GM12878 (cell line): ENCODE results near the gene SLAMF1. TPM values are rescaled to one million over a fixed set of nuclear protein-coding genes. Genes with fewer than 3 reads are reported as not detected.

ENCODE experiments used
- BACH1 ChIP-seq: fragments of 450-650 bp; IDR thresholded peaks from 2 replicates; pipeline ENCODE4 v1.6.1; 2017; ENCODE audit warnings: mild to moderate bottlenecking, borderline replicate concordance
- ESRRA ChIP-seq: IDR thresholded peaks from 2 replicates; pipeline ENCODE4 v1.6.1; 2012; ENCODE audit warnings: mild to moderate bottlenecking, low read length, improper control_type of control experiment
- HDAC2 ChIP-seq: fragments of 200-600 bp; sonication (generic); IDR thresholded peaks from 2 replicates; pipeline ENCODE4 v1.6.1; 2017
- IKZF1 ChIP-seq: fragments of 450-650 bp; conservative IDR thresholded peaks from 2 replicates; pipeline ENCODE4 v1.6.1; 2017; ENCODE audit warnings: antibody characterized with exemption, mild to moderate bottlenecking
- IKZF2 ChIP-seq, 2 experiments: fragments of 450-650 bp; IDR thresholded peaks; 2 replicates each; pipeline ENCODE4 v1.6.1; 2017; ENCODE audit warnings: mild to moderate bottlenecking in 2 of 2, moderate library complexity in 2 of 2
- KAT2A ChIP-seq: conservative IDR thresholded peaks from 2 replicates; pipeline ENCODE4 v1.6.1; 2011; ENCODE audit warnings: low read depth, low read length; ENCODE audit not compliant: control insufficient read depth
- KDM1A ChIP-seq: fragments of 200-600 bp; sonication (generic); IDR thresholded peaks from 2 replicates; pipeline ENCODE4 v1.6.1; 2016; ENCODE audit warnings: borderline replicate concordance
- MAX ChIP-seq: IDR thresholded peaks from 2 replicates; pipeline ENCODE4 v1.6.1; 2012; ENCODE audit warnings: low read depth, low read length, improper control_type of control experiment
- MYB ChIP-seq: fragments of 150-350 bp; IDR thresholded peaks from 2 replicates; pipeline ENCODE4 v1.6.1; 2014; ENCODE audit warnings: mild to moderate bottlenecking, low read depth, low read length, borderline replicate concordance
- NFIC ChIP-seq: IDR thresholded peaks from 2 replicates; pipeline ENCODE4 v1.6.1; 2012; ENCODE audit warnings: low read depth, mild to moderate bottlenecking, inconsistent platforms, low read length, moderate library complexity
- NFYB ChIP-seq: IDR thresholded peaks from 2 replicates; pipeline ENCODE4 v1.6.1; 2011; ENCODE audit warnings: low read depth, mild to moderate bottlenecking, low read length, improper control_type of control experiment, moderate library complexity; ENCODE audit not compliant: insufficient read depth
- RBBP5 ChIP-seq: fragments of 200-600 bp; sonication (generic); conservative IDR thresholded peaks from 2 replicates; pipeline ENCODE4 v1.6.1; 2016
- SMAD1 ChIP-seq: fragments of 450-650 bp; IDR thresholded peaks from 2 replicates; pipeline ENCODE4 v1.6.1; 2018; ENCODE audit warnings: mild to moderate bottlenecking, low read depth; ENCODE audit not compliant: partially characterized antibody
- SMC3 ChIP-seq: IDR thresholded peaks from 2 replicates; pipeline ENCODE4 v1.6.1; 2011; ENCODE audit warnings: low read length, improper control_type of control experiment, borderline replicate concordance
- SUPT20H ChIP-seq: IDR thresholded peaks from 2 replicates; pipeline ENCODE4 v1.6.1; 2011; ENCODE audit warnings: low read depth, mild to moderate bottlenecking, low read length, moderate library complexity, borderline replicate concordance; ENCODE audit not compliant: control insufficient read depth
- USF2 ChIP-seq: IDR thresholded peaks from 2 replicates; pipeline ENCODE4 v1.6.1; 2011; ENCODE audit warnings: low read depth, low read length, improper control_type of control experiment, borderline replicate concordance
- ZBTB33 ChIP-seq: fragments of 450-650 bp; IDR thresholded peaks from 2 replicates; pipeline ENCODE4 v1.6.1; 2017; ENCODE audit warnings: mild to moderate bottlenecking
- ZNF622 ChIP-seq: fragments of 450-650 bp; IDR thresholded peaks from 2 replicates; pipeline ENCODE4 v1.6.1; 2017; ENCODE audit warnings: mild to moderate bottlenecking, inconsistent platforms
- polyA plus RNA-seq, 11 experiments: library from polyadenylated mRNA; depleted of rRNA in 4 of 11; unstranded in 6 of 11; stranded (reverse) in 5 of 11; fragments of >200 nt; fragmentation: Nextera tagmentation in 4 of 11; fragmentation: Illumina TruSeq in 1 of 11; extraction: Ambion mirVana in 4 of 11; extraction: Trizol in 1 of 11; gene quantifications; 1 replicate in 1 of 11; 2 replicates in 10 of 11; pipeline versions ENCODE4 v1.2.1 to v1.2.3, GENCODE V29; 2011 to 2016; ENCODE audit warnings: inconsistent platforms in 2 of 11, missing spikeins in 2 of 11, low read depth in 1 of 11
- total RNA-seq, 4 experiments: library from RNA; depleted of rRNA in 3 of 4; stranded (reverse); fragments of >200 nt in 3 of 4; fragmentation: Illumina TruSeq in 1 of 4; extraction: Trizol in 1 of 4; gene quantifications; 2 replicates each; pipeline versions ENCODE4 v1.2.1 to v1.2.3, GENCODE V29; 2013 to 2021
- TF ChIP-seq, protein P1 (sequence below): IDR thresholded peaks from 2 replicates; pipeline ENCODE4 v1.6.1; 2012; ENCODE audit warnings: low read depth, low read length, improper control_type of control experiment
- TF ChIP-seq, protein P2 (sequence below): fragments of 450-650 bp; conservative IDR thresholded peaks from 2 replicates; pipeline ENCODE4 v1.6.1; 2017; ENCODE audit warnings: mild to moderate bottlenecking, moderate library complexity
- TF ChIP-seq, protein P3 (sequence below): fragments of 450-650 bp; IDR thresholded peaks from 2 replicates; pipeline ENCODE4 v1.6.1; 2017; ENCODE audit warnings: antibody characterized with exemption, mild to moderate bottlenecking, moderate library complexity

The SLAMF1 gene
- total and polyA plus RNA-seq, 10 of the 15 experiments (the other 5 are each of a cell fraction or from before 2014, with no cell fraction given) = 87.3 to 260 (median 131) TPM

- TF ChIP-seq ZBTB33 = no peak
- TF ChIP-seq IKZF1 = peak; percentile 38; the same call in 1 of the 2 replicates
- TF ChIP-seq, protein P1, sequence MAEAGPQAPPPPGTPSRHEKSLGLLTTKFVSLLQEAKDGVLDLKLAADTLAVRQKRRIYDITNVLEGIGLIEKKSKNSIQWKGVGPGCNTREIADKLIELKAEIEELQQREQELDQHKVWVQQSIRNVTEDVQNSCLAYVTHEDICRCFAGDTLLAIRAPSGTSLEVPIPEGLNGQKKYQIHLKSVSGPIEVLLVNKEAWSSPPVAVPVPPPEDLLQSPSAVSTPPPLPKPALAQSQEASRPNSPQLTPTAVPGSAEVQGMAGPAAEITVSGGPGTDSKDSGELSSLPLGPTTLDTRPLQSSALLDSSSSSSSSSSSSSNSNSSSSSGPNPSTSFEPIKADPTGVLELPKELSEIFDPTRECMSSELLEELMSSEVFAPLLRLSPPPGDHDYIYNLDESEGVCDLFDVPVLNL = no peak
- TF ChIP-seq SMC3 = no peak
- TF ChIP-seq SUPT20H = no peak
- no peak; a peak in 1 of 4 replicates for TF ChIP-seq IKZF2 (IDR thresholded peaks at IDR 0.05)
- TF ChIP-seq ESRRA = no peak
- TF ChIP-seq USF2 = no peak
- no peak for TF ChIP-seq ZNF622
- no peak for TF ChIP-seq KAT2A
- TF ChIP-seq, protein P2, sequence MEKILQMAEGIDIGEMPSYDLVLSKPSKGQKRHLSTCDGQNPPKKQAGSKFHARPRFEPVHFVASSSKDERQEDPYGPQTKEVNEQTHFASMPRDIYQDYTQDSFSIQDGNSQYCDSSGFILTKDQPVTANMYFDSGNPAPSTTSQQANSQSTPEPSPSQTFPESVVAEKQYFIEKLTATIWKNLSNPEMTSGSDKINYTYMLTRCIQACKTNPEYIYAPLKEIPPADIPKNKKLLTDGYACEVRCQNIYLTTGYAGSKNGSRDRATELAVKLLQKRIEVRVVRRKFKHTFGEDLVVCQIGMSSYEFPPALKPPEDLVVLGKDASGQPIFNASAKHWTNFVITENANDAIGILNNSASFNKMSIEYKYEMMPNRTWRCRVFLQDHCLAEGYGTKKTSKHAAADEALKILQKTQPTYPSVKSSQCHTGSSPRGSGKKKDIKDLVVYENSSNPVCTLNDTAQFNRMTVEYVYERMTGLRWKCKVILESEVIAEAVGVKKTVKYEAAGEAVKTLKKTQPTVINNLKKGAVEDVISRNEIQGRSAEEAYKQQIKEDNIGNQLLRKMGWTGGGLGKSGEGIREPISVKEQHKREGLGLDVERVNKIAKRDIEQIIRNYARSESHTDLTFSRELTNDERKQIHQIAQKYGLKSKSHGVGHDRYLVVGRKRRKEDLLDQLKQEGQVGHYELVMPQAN = no peak
- no peak for TF ChIP-seq SMAD1
- TF ChIP-seq NFYB = no peak
- TF ChIP-seq, protein P3, sequence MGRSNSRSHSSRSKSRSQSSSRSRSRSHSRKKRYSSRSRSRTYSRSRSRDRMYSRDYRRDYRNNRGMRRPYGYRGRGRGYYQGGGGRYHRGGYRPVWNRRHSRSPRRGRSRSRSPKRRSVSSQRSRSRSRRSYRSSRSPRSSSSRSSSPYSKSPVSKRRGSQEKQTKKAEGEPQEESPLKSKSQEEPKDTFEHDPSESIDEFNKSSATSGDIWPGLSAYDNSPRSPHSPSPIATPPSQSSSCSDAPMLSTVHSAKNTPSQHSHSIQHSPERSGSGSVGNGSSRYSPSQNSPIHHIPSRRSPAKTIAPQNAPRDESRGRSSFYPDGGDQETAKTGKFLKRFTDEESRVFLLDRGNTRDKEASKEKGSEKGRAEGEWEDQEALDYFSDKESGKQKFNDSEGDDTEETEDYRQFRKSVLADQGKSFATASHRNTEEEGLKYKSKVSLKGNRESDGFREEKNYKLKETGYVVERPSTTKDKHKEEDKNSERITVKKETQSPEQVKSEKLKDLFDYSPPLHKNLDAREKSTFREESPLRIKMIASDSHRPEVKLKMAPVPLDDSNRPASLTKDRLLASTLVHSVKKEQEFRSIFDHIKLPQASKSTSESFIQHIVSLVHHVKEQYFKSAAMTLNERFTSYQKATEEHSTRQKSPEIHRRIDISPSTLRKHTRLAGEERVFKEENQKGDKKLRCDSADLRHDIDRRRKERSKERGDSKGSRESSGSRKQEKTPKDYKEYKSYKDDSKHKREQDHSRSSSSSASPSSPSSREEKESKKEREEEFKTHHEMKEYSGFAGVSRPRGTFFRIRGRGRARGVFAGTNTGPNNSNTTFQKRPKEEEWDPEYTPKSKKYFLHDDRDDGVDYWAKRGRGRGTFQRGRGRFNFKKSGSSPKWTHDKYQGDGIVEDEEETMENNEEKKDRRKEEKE = no peak
- no peak for TF ChIP-seq MAX
- no peak for TF ChIP-seq HDAC2
- TF ChIP-seq NFIC = peak; percentile 70
- TF ChIP-seq BACH1 = no peak
- no peak for TF ChIP-seq MYB
- no peak for TF ChIP-seq RBBP5
- TF ChIP-seq KDM1A = no peak
Measured at GRCh38 chr1:160567858-160568682, 78.8 kb downstream of the SLAMF1 start (continued).
